H1 (cell line): ENCODE measurements around the gene HKDC1. TPM values are rescaled to one million over a fixed set of nuclear protein-coding genes. Genes with fewer than 3 reads are reported as not detected.

Experiments
- CTCF ChIA-PET: fragments of 300-600 bp; sonication (Branson Sonifier 250); formaldehyde crosslinking; loops from one replicate; lab custom pipeline; 2021; ENCODE audit not compliant: partially characterized antibody; lab: Charles Lee
- POLR2A ChIA-PET: fragments of 300-600 bp; sonication (Branson Sonifier 250); formaldehyde crosslinking; loops from one replicate; lab custom pipeline; 2021; ENCODE audit warnings: inconsistent platforms; ENCODE audit not compliant: partially characterized antibody; lab: Charles Lee
- DNase-seq, 2 experiments: peaks; one replicate each; pipeline versions ENCODE4 v3.0.0 to v3.0.0-alpha.2; 2010 to 2022; ENCODE audit warnings: low spot score in 2 of 2, low read depth in 1 of 2, mixed read lengths in 1 of 2
- FAIRE-seq: peaks from 2 replicates; lab custom pipeline; 2011; peaks lifted over from hg19 to GRCh38; lab: Jason Lieb, UNC
- H2AFZ ChIP-seq: 2 replicates; pipeline ENCODE4 v1.8.1; 2012; ENCODE audit warnings: low read length, inconsistent platforms
- H2AK5ac ChIP-seq: 2 replicates; pipeline ENCODE4 v1.6.1; 2013; ENCODE audit warnings: low read depth, low read length
- H2BK120ac ChIP-seq: replicated peaks from 2 replicates; pipeline ENCODE3; 2013; ENCODE audit warnings: low read depth, low read length, inconsistent platforms
- H2BK12ac ChIP-seq: 2 replicates; pipeline ENCODE4 v1.6.1; 2013; ENCODE audit warnings: low read depth, low read length
- H2BK15ac ChIP-seq: 2 replicates; pipeline ENCODE4 v1.6.1; 2013; ENCODE audit warnings: low read length
- H2BK20ac ChIP-seq: 2 replicates; pipeline ENCODE4 v1.6.1; 2013; ENCODE audit warnings: low read length
- H2BK5ac ChIP-seq: 2 replicates; pipeline ENCODE4 v1.6.1; 2013; ENCODE audit warnings: low read depth, low read length
- H3K14ac ChIP-seq: 2 replicates; pipeline ENCODE4 v1.6.1; 2013; ENCODE audit warnings: inconsistent platforms; ENCODE audit not compliant: insufficient read length
- H3K18ac ChIP-seq: 2 replicates; pipeline ENCODE4 v1.6.1; 2013; ENCODE audit warnings: low read length; ENCODE audit errors: extremely low read depth
- H3K23ac ChIP-seq: 2 replicates; pipeline ENCODE4 v1.6.1; 2013; ENCODE audit warnings: inconsistent platforms; ENCODE audit not compliant: insufficient read length
- H3K23me2 ChIP-seq: 2 replicates; pipeline ENCODE4 v1.6.1; 2013; ENCODE audit warnings: low read depth, low read length
- H3K27ac ChIP-seq: 2 replicates; pipeline ENCODE4 v1.6.1; 2011; ENCODE audit warnings: low read depth, low read length, inconsistent platforms
- H3K27me3 ChIP-seq, 4 experiments: replicated peaks in 1 of 4; 1 replicate in 1 of 4; 2 replicates in 3 of 4; pipeline versions ENCODE4 v1.6.1 to v1.8.1; 2011 to 2013; ENCODE audit warnings: low read length in 3 of 4, mild to moderate bottlenecking in 3 of 4, inconsistent platforms in 2 of 4, mixed read lengths in 2 of 4, moderate library complexity in 1 of 4; ENCODE audit not compliant: control insufficient read depth in 3 of 4, insufficient read depth in 3 of 4; ENCODE audit errors: extremely low read depth in 1 of 4
- H3K36me3 ChIP-seq, 4 experiments: 2 replicates each; pipeline versions ENCODE4 v1.6.1 to v1.8.1; 2011 to 2013; ENCODE audit warnings: mild to moderate bottlenecking in 4 of 4, low read length in 3 of 4, moderate library complexity in 2 of 4, control low read depth in 1 of 4, inconsistent platforms in 1 of 4; ENCODE audit not compliant: insufficient read depth in 4 of 4, control insufficient read depth in 2 of 4
- H3K4ac ChIP-seq: replicated peaks from 2 replicates; pipeline ENCODE3; 2013; ENCODE audit warnings: low read length, low read depth, mixed read lengths, inconsistent platforms; ENCODE audit not compliant: insufficient read length
- H3K4me1 ChIP-seq, 4 experiments: replicated peaks in 1 of 4; 1 replicate in 1 of 4; 2 replicates in 3 of 4; pipeline versions ENCODE4 v1.6.1 to v1.8.1; 2011 to 2013; ENCODE audit warnings: low read length in 3 of 4, inconsistent platforms in 2 of 4, mixed read lengths in 1 of 4; ENCODE audit not compliant: insufficient read depth in 4 of 4, control insufficient read depth in 3 of 4
- H3K4me2 ChIP-seq, 2 experiments: 2 replicates each; pipeline versions ENCODE4 v1.6.1 to v1.8.1; 2011 to 2013; ENCODE audit warnings: low read depth in 2 of 2, low read length in 2 of 2, control low read depth in 1 of 2, inconsistent platforms in 1 of 2, mild to moderate bottlenecking in 1 of 2; ENCODE audit not compliant: insufficient read depth in 1 of 2
- H3K4me3 ChIP-seq, 4 experiments: fragments of 200-600, 300-600 bp in 1 of 4; sonication (generic), shearing (Covaris generic), sonication (Bioruptor Twin) in 1 of 4; 2 replicates each; pipeline versions ENCODE4 v1.5.1 to v1.8.1; 2011 to 2016; ENCODE audit warnings: low read length in 4 of 4, low read depth in 3 of 4, control low read depth in 2 of 4, inconsistent platforms in 2 of 4, mild to moderate bottlenecking in 2 of 4, mixed read lengths in 1 of 4, moderate library complexity in 1 of 4; ENCODE audit not compliant: insufficient read depth in 2 of 4; ENCODE audit errors: extremely low read depth in 1 of 4
- H3K56ac ChIP-seq: replicated peaks from 2 replicates; pipeline ENCODE3; 2013; ENCODE audit warnings: low read depth, mild to moderate bottlenecking, mixed read lengths, low read length, inconsistent platforms; ENCODE audit not compliant: insufficient read length
- H3K79me1 ChIP-seq: 2 replicates; pipeline ENCODE4 v1.6.1; 2013; ENCODE audit warnings: low read depth, low read length, control low read depth
- H3K79me2 ChIP-seq, 2 experiments: 2 replicates each; pipeline versions ENCODE4 v1.6.1 to v1.8.1; 2012 to 2013; ENCODE audit warnings: low read length in 2 of 2, mild to moderate bottlenecking in 2 of 2, inconsistent platforms in 1 of 2; ENCODE audit not compliant: insufficient read depth in 2 of 2, control insufficient read depth in 1 of 2
- H3K9ac ChIP-seq, 4 experiments: replicated peaks in 1 of 4; 1 replicate in 1 of 4; 2 replicates in 3 of 4; pipeline versions ENCODE4 v1.6.1 to v1.8.1; 2011 to 2013; ENCODE audit warnings: low read depth in 3 of 4, low read length in 3 of 4, control low read depth in 2 of 4, mild to moderate bottlenecking in 2 of 4, moderate library complexity in 2 of 4, inconsistent platforms in 1 of 4; ENCODE audit errors: extremely low read depth in 1 of 4
- H3K9me3 ChIP-seq, 2 experiments: 2 replicates each; pipeline versions ENCODE4 v1.6.1 to v1.8.1; 2012 to 2013; ENCODE audit warnings: mild to moderate bottlenecking in 2 of 2, moderate library complexity in 2 of 2, control low read depth in 1 of 2, inconsistent platforms in 1 of 2, low read depth in 1 of 2, low read length in 1 of 2, mixed read lengths in 1 of 2; ENCODE audit not compliant: insufficient read depth in 2 of 2
- H4K20me1 ChIP-seq, 2 experiments: replicated peaks in 1 of 2; 2 replicates each; pipeline versions ENCODE3 to v1.8.1; 2011 to 2013; ENCODE audit warnings: inconsistent platforms in 2 of 2, low read length in 2 of 2, mild to moderate bottlenecking in 1 of 2; ENCODE audit not compliant: insufficient read depth in 2 of 2, control insufficient read depth in 1 of 2
- H4K5ac ChIP-seq: 2 replicates; pipeline ENCODE4 v1.6.1; 2013; ENCODE audit warnings: low read length, low read depth, mixed read lengths, inconsistent platforms; ENCODE audit not compliant: insufficient read length
- H4K8ac ChIP-seq: 2 replicates; pipeline ENCODE4 v1.8.0; 2013; ENCODE audit warnings: mild to moderate bottlenecking, moderate library complexity, low read length, inconsistent platforms; ENCODE audit not compliant: insufficient read depth; ENCODE audit errors: extremely low read depth
- H4K91ac ChIP-seq: replicated peaks from 2 replicates; pipeline ENCODE3; 2013; ENCODE audit warnings: low read length, mixed read lengths, inconsistent platforms; ENCODE audit not compliant: insufficient read length
- BRCA1 ChIP-seq: IDR thresholded peaks from 2 replicates; pipeline ENCODE4 v1.6.1; 2012; ENCODE audit warnings: low read depth, low read length, improper control_type of control experiment
- CREB1 ChIP-seq: IDR thresholded peaks from 2 replicates; pipeline ENCODE4 v1.6.1; 2012; ENCODE audit warnings: inconsistent platforms
- CTBP2 ChIP-seq: IDR thresholded peaks from 2 replicates; pipeline ENCODE4 v1.7.0; 2011; ENCODE audit warnings: borderline replicate concordance, mild to moderate bottlenecking, moderate library complexity, mixed read lengths, low read length; ENCODE audit not compliant: insufficient read depth, insufficient read length
- FOSL1 ChIP-seq: IDR thresholded peaks from 2 replicates; pipeline ENCODE4 v1.6.1; 2011; ENCODE audit warnings: mild to moderate bottlenecking, low read depth, low read length, moderate library complexity; ENCODE audit not compliant: insufficient read depth
- HDAC2 ChIP-seq, 2 experiments: fragments of 300-600 bp in 1 of 2; sonication (generic) in 1 of 2; IDR thresholded peaks; 2 replicates each; pipeline ENCODE4 v1.6.1; 2011 to 2012; ENCODE audit warnings: low read depth in 2 of 2, low read length in 2 of 2, mild to moderate bottlenecking in 2 of 2, moderate library complexity in 2 of 2, borderline replicate concordance in 1 of 2, inconsistent platforms in 1 of 2
- JUND ChIP-seq: IDR thresholded peaks from 2 replicates; pipeline ENCODE4 v1.6.1; 2011; ENCODE audit warnings: mild to moderate bottlenecking, improper control_type of control experiment, low read length
- KDM1A ChIP-seq: fragments of 200-600, 300-600 bp; sonication (generic); IDR thresholded peaks from 2 replicates; pipeline ENCODE4 v1.7.1; 2016; ENCODE audit warnings: mild to moderate bottlenecking, low read length, borderline replicate concordance
- NANOG ChIP-seq: IDR thresholded peaks from 2 replicates; pipeline ENCODE4 v1.6.1; 2011; ENCODE audit warnings: low read length, low read depth, mild to moderate bottlenecking, inconsistent platforms; ENCODE audit not compliant: insufficient read depth, poor library complexity, severe bottlenecking
- RBBP5 ChIP-seq: IDR thresholded peaks from 2 replicates; pipeline ENCODE4 v1.7.1; 2012; ENCODE audit warnings: low read depth, mild to moderate bottlenecking, inconsistent platforms, low read length, moderate library complexity, borderline replicate concordance
- TAF1 ChIP-seq: IDR thresholded peaks from 2 replicates; pipeline ENCODE4 v1.6.1; 2011; ENCODE audit warnings: mild to moderate bottlenecking, low read depth, low read length
- TBP ChIP-seq: IDR thresholded peaks from 2 replicates; pipeline ENCODE4 v1.6.1; 2011; ENCODE audit warnings: low read depth, low read length, improper control_type of control experiment
- TEAD4 ChIP-seq: IDR thresholded peaks from 2 replicates; pipeline ENCODE4 v1.6.1; 2012; ENCODE audit warnings: low read depth, low read length, inconsistent platforms, mixed read lengths
- WGBS, 2 experiments: shearing (Covaris generic) in 1 of 2; methylation state at CpG; one replicate each; pipeline versions ENCODE4 v1.1.6 to v1.1.7; 2013 to 2015; ENCODE audit warnings: low lambda C conversion rate in 2 of 2, mixed read lengths in 2 of 2, inconsistent platforms in 1 of 2, low coverage in 1 of 2, missing lambda C conversion rate in 1 of 2; ENCODE audit not compliant: insufficient replicate concordance in 2 of 2, insufficient coverage in 1 of 2, insufficient read length in 1 of 2; ENCODE audit errors: extremely low coverage in 1 of 2, missing lambda C conversion rate in 1 of 2; 5-methylcytosine and 5-hydroxymethylcytosine counted together
- polyA plus RNA-seq, 7 experiments: library from polyadenylated mRNA; depleted of rRNA in 3 of 7; stranded (reverse) in 5 of 7; unstranded in 2 of 7; fragments of >200 nt in 5 of 7; fragments of 200-250 nt in 2 of 7; gene quantifications; 1 replicate in 5 of 7; 2 replicates in 1 of 7; 4 replicates in 1 of 7; pipeline versions ENCODE4 v1.2.1 to v1.2.3, GENCODE V29; 2011 to 2013; ENCODE audit warnings: missing spikeins in 2 of 7, mixed read lengths in 2 of 7
- total RNA-seq: library from RNA; stranded (reverse); fragmentation: NEBNext Ultra II Directional; extraction: Animal tissue kit (Norgen Biotek cat#: 25700); gene quantifications from 2 replicates; pipeline ENCODE4 v1.2.1, GENCODE V29; 2021

The HKDC1 gene
- total and polyA plus RNA-seq, 2 of the 8 experiments (the other 6 are each of a cell fraction or from before 2014, with no cell fraction given) = 0.12 to 0.78 TPM

DNA sequence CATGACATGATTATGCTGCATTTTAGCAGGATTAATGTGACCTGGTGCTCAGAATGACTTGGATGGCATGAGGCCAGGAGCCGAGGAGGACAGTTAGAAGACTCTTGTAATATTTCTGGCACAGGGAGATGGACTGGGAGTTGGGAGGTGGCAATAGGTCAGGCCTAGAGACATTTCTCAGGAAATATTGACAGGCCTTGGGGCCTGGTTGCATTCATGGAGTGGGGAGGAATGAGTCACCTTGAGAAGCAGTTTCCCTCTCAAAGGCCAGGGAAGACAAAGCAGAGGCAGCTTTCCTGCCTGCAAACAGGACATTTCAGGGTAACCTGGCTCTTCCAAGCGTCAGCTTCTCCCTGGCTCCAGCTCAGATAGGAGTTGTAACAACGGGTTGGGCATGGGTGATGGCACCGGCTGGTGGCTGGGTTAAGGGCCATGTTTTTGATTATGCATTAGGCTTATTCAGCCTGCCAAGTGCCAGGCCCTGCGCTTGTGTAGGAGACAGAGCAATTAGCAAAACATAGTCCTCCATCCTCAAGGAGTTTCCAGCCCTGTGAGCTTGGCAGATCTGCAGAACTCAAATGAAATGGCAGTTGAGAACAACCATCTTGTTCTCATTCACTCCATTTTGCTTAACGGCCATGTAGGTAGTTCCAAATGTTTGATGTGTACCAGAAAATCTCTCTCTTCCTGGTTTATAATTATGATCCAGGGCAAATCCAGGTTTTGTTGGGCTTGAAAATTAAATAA is 96.4 kb downstream of the HKDC1 start:
- Histone ChIP-seq H3K27ac (no peak overlapping the region), H2AFZ (0 out of 2 replicates have a peak overlapping the region, but pooled peaks have one; percentile 12), H3K4me1 (peaks cover 18 to 36% (median 21%) of the 10 kb centered on the region in 4 experiments), H3K23me2 (peaks cover 9% of the 10 kb centered on the region), H2BK20ac (0 out of 2 replicates have a peak overlapping the region, but pooled peaks have one; percentile 92), H2BK120ac (peak overlapping the region; percentile 3), H3K79me1 (peaks cover 8% of the 10 kb centered on the region; the same call in 1 of the 2 replicates), H3K27me3 (no peaks in the 10 kb centered on the region), H3K79me2 (peaks cover 23 to 26% of the 10 kb centered on the region in 2 experiments), H3K18ac (no peak overlapping the region), H2BK15ac (no peak overlapping the region; the same call in 1 of the 2 replicates), H3K4ac (no peak overlapping the region), H2AK5ac (peak overlapping the region; percentile 89; the same call in 1 of the 2 replicates), H3K14ac (no peak overlapping the region), H3K4me3 (no peak overlapping the region), H3K4me2 (no peak overlapping the region; a peak in 1 of 4 replicates), H3K36me3 (no peaks in the 10 kb centered on the region), H4K5ac (no peak overlapping the region), H2BK5ac (peak overlapping the region; percentile 72), H3K9ac (no peak overlapping the region), H2BK12ac (peak overlapping the region; percentile 93; the same call in 1 of the 2 replicates), H3K9me3 (no peaks in the 10 kb centered on the region), H4K91ac (peak overlapping the region; percentile 93), H4K20me1 (peaks cover 4 to 14% of the 10 kb centered on the region in 2 experiments), H3K23ac (no peak overlapping the region), H4K8ac (no peak overlapping the region), H3K56ac (no peak overlapping the region)
- DNase-seq = no peak
- CTCF ChIA-PET = interaction anchor here (0.8 to 2.5 kb wide), 9 partner anchors 9 to 224 kb away, joined by 3 to 12 read pairs (median 5); no protein-coding TSS in a partner anchor
- POLR2A ChIA-PET = interaction anchor here (0.8 to 3.4 kb wide), 7 partner anchors 11 to 73 kb away, joined by 3 to 16 read pairs (median 3); no protein-coding TSS in a partner anchor
- 85% methylated on average over 6 of the region's 6 CpGs; no CpG with 5 or more reads in 1 of the 2 experiments for WGBS, 2 experiments
- FAIRE-seq = no peak
- TF ChIP-seq CTBP2 (no peak), HDAC2 (IDR thresholded peaks at IDR 0.05; ENCODE audit: borderline replicate concordance in 1 of 2, low read depth in 2 of 2, low read length in 2 of 2) (no peak), TBP (no peak), CREB1 (no peak), NANOG (no peak), JUND (no peak), TEAD4 (no peak), FOSL1 (no peak), RBBP5 (no peak), KDM1A (no peak), BRCA1 (no peak), TAF1 (no peak)
